ENCODE measurements around the gene ATP12A.
"Not testable (repeated sequence)": the region's sequence is repeated elsewhere in the genome, so short reads cannot be mapped to it uniquely, and the experiment has no call there.

The ATP12A gene

GRCh38 chr13:24716446-24716845 is 36.2 kb downstream of the ATP12A start:
- Histone ChIP-seq H3K4me3 (ENCODE audit: low read depth, low read length) (0 out of 2 replicates have a peak overlapping the region, but pooled peaks have one; percentile 4), H3K27ac (ENCODE audit: low read depth, low read length) (peak overlapping the region; percentile 21), H3K9ac (ENCODE audit: low read depth, low read length) (no peak overlapping the region), H3K36me3 (ENCODE audit: control insufficient read depth, insufficient read depth, low read length) (no peaks in the 10 kb centered on the region), H3K4me1 (ENCODE audit: control insufficient read depth, insufficient read depth, low read length) (0 out of 2 replicates have a peak, but pooled peaks cover 3% of the 10 kb centered on the region), H3K27me3 (ENCODE audit: control insufficient read depth, insufficient read depth, low read length) (no peaks in the 10 kb centered on the region), H3K9me3 (ENCODE audit: control insufficient read depth, insufficient read depth, low read length) (no peaks in the 10 kb centered on the region)

GRCh38 chr13:24717217-24717616 is 37.0 kb downstream of the ATP12A start:
- Histone ChIP-seq H3K4me3 (ENCODE audit: low read depth, low read length) (no peak overlapping the region), H3K27ac (ENCODE audit: low read depth, low read length) (no peak overlapping the region), H3K36me3 (ENCODE audit: control insufficient read depth, insufficient read depth, low read length) (no peaks in the 10 kb centered on the region), H3K27me3 (ENCODE audit: control insufficient read depth, insufficient read depth, low read length) (no peaks in the 10 kb centered on the region), H3K9me3 (ENCODE audit: control insufficient read depth, insufficient read depth, low read length) (no peaks in the 10 kb centered on the region), H3K9ac (ENCODE audit: low read depth, low read length) (no peak overlapping the region), H3K4me1 (ENCODE audit: control insufficient read depth, insufficient read depth, low read length) (0 out of 2 replicates have a peak, but pooled peaks cover 3% of the 10 kb centered on the region)

GRCh38 chr13:24718192-24718965 is 38.2 kb downstream of the ATP12A start:
- H3K9me3 ChIP-seq (ENCODE audit: control insufficient read depth, insufficient read depth, low read length), result no peaks in the 10 kb centered on the region
- no peak overlapping the region for H3K9ac ChIP-seq (ENCODE audit: low read depth, low read length)
- H3K27me3 ChIP-seq (ENCODE audit: control insufficient read depth, insufficient read depth, low read length), result no peaks in the 10 kb centered on the region
- no peaks in the 10 kb centered on the region for H3K36me3 ChIP-seq (ENCODE audit: control insufficient read depth, insufficient read depth, low read length)
- H3K4me1 ChIP-seq (ENCODE audit: control insufficient read depth, insufficient read depth, low read length), result 0 out of 2 replicates have a peak, but pooled peaks cover 3% of the 10 kb centered on the region
- H3K27ac ChIP-seq (ENCODE audit: low read depth, low read length), result no peak overlapping the region
- H3K4me3 ChIP-seq (ENCODE audit: low read depth, low read length), result no peak overlapping the region

- Histone ChIP-seq H3K4me3 (ENCODE audit: low read depth, low read length) (no peak overlapping the region), H3K27me3 (ENCODE audit: control insufficient read depth, insufficient read depth, low read length) (no peaks in the 10 kb centered on the region), H3K9ac (ENCODE audit: low read depth, low read length) (no peak overlapping the region), H3K4me1 (ENCODE audit: control insufficient read depth, insufficient read depth, low read length) (0 out of 2 replicates have a peak, but pooled peaks cover 3% of the 10 kb centered on the region), H3K9me3 (ENCODE audit: control insufficient read depth, insufficient read depth, low read length) (no peaks in the 10 kb centered on the region), H3K27ac (ENCODE audit: low read depth, low read length) (no peak overlapping the region), H3K36me3 (ENCODE audit: control insufficient read depth, insufficient read depth, low read length) (no peaks in the 10 kb centered on the region)
These were observed 38.9 kb downstream of the ATP12A start for GRCh38 chr13:24719139-24719538.

GRCh38 chr13:24723206-24723605 is 43.0 kb downstream of the ATP12A start:
- H3K27me3 ChIP-seq (ENCODE audit: control insufficient read depth, insufficient read depth, low read length), result no peaks in the 10 kb centered on the region

GRCh38 chr13:24724714-24725113 is 44.5 kb downstream of the ATP12A start:
- Histone ChIP-seq H3K27me3 (ENCODE audit: control insufficient read depth, insufficient read depth, low read length) (no peaks in the 10 kb centered on the region), H3K9ac (ENCODE audit: low read depth, low read length) (no peak overlapping the region), H3K9me3 (ENCODE audit: control insufficient read depth, insufficient read depth, low read length) (no peaks in the 10 kb centered on the region), H3K4me1 (ENCODE audit: control insufficient read depth, insufficient read depth, low read length) (no peaks in the 10 kb centered on the region), H3K27ac (ENCODE audit: low read depth, low read length) (no peak overlapping the region), H3K4me3 (ENCODE audit: low read depth, low read length) (no peak overlapping the region), H3K36me3 (ENCODE audit: control insufficient read depth, insufficient read depth, low read length) (no peaks in the 10 kb centered on the region)

More at GRCh38 chr13:24723206-24723605, 43.0 kb downstream of the ATP12A start:
- Histone ChIP-seq H3K36me3 (ENCODE audit: control insufficient read depth, insufficient read depth, low read length) (no peaks in the 10 kb centered on the region), H3K27ac (ENCODE audit: low read depth, low read length) (no peak overlapping the region), H3K4me3 (ENCODE audit: low read depth, low read length) (no peak overlapping the region), H3K4me1 (ENCODE audit: control insufficient read depth, insufficient read depth, low read length) (no peaks in the 10 kb centered on the region), H3K9me3 (ENCODE audit: control insufficient read depth, insufficient read depth, low read length) (no peaks in the 10 kb centered on the region), H3K9ac (ENCODE audit: low read depth, low read length) (no peak overlapping the region)

GRCh38 chr13:24725379-24725778 is 45.2 kb downstream of the ATP12A start:
- Histone ChIP-seq H3K27me3 (ENCODE audit: control insufficient read depth, insufficient read depth, low read length) (no peaks in the 10 kb centered on the region), H3K9ac (ENCODE audit: low read depth, low read length) (no peak overlapping the region), H3K4me3 (ENCODE audit: low read depth, low read length) (no peak overlapping the region), H3K4me1 (ENCODE audit: control insufficient read depth, insufficient read depth, low read length) (no peaks in the 10 kb centered on the region), H3K27ac (ENCODE audit: low read depth, low read length) (no peak overlapping the region), H3K9me3 (ENCODE audit: control insufficient read depth, insufficient read depth, low read length) (no peaks in the 10 kb centered on the region), H3K36me3 (ENCODE audit: control insufficient read depth, insufficient read depth, low read length) (no peaks in the 10 kb centered on the region)

GRCh38 chr13:24727731-24728601 is 47.8 kb downstream of the ATP12A start:
- Histone ChIP-seq H3K4me1 (ENCODE audit: control insufficient read depth, insufficient read depth, low read length) (no peaks in the 10 kb centered on the region), H3K27me3 (ENCODE audit: control insufficient read depth, insufficient read depth, low read length) (no peaks in the 10 kb centered on the region), H3K27ac (ENCODE audit: low read depth, low read length) (no peak overlapping the region), H3K9me3 (ENCODE audit: control insufficient read depth, insufficient read depth, low read length) (no peaks in the 10 kb centered on the region), H3K9ac (ENCODE audit: low read depth, low read length) (no peak overlapping the region), H3K4me3 (ENCODE audit: low read depth, low read length) (no peak overlapping the region), H3K36me3 (ENCODE audit: control insufficient read depth, insufficient read depth, low read length) (no peaks in the 10 kb centered on the region)

GRCh38 chr13:24730873-24731567 is 50.8 kb downstream of the ATP12A start:
- not testable (repeated sequence) for H3K36me3 ChIP-seq (ENCODE audit: control insufficient read depth, insufficient read depth, low read length); H3K27me3 ChIP-seq (ENCODE audit: control insufficient read depth, insufficient read depth, low read length); H3K4me3 ChIP-seq (ENCODE audit: low read depth, low read length); H3K9me3 ChIP-seq (ENCODE audit: control insufficient read depth, insufficient read depth, low read length); H3K27ac ChIP-seq (ENCODE audit: low read depth, low read length); H3K9ac ChIP-seq (ENCODE audit: low read depth, low read length); H3K4me1 ChIP-seq (ENCODE audit: control insufficient read depth, insufficient read depth, low read length)

- H3K27ac ChIP-seq (ENCODE audit: low read depth, low read length), result no peak overlapping the region
- H3K9ac ChIP-seq (ENCODE audit: low read depth, low read length), result no peak overlapping the region
- H3K9me3 ChIP-seq (ENCODE audit: control insufficient read depth, insufficient read depth, low read length), result no peaks in the 10 kb centered on the region
- H3K36me3 ChIP-seq (ENCODE audit: control insufficient read depth, insufficient read depth, low read length), result no peaks in the 10 kb centered on the region
- no peaks in the 10 kb centered on the region for H3K4me1 ChIP-seq (ENCODE audit: control insufficient read depth, insufficient read depth, low read length)
- no peak overlapping the region for H3K4me3 ChIP-seq (ENCODE audit: low read depth, low read length)
- no peaks in the 10 kb centered on the region for H3K27me3 ChIP-seq (ENCODE audit: control insufficient read depth, insufficient read depth, low read length)
These were observed 54.7 kb downstream of the ATP12A start for GRCh38 chr13:24734950-24735349.
